ENCODE measurements around the gene MCOLN2. TPM values are rescaled to one million over a fixed set of nuclear protein-coding genes. Genes with fewer than 3 reads are reported as not detected.

The MCOLN2 gene
- total RNA-seq, 1 experiment from 2014 or later = 1.3 TPM

- no peak for TF ChIP-seq CTCF (conservative IDR thresholded peaks at IDR 0.05)
- H2AK5ac ChIP-seq (ENCODE audit: insufficient read length, low read length) = no peak overlapping the region
- no peak overlapping the region for H3K18ac ChIP-seq (ENCODE audit: insufficient read length, low read depth, low read length)
- H2BK5ac ChIP-seq (ENCODE audit: insufficient read length, low read length) = no peak overlapping the region
- H2BK20ac ChIP-seq (ENCODE audit: low read depth, low read length, poor library complexity, severe bottlenecking) = no peak overlapping the region
- no peak overlapping the region for H3T11ph ChIP-seq (ENCODE audit: low read length)
- H3K14ac ChIP-seq (ENCODE audit: insufficient read depth, low read length) = no peak overlapping the region
- H4K20me1 ChIP-seq (ENCODE audit: control insufficient read depth, insufficient read depth, insufficient read length) = no peaks in the 10 kb centered on the region
- Mint-ChIP-seq H3K36me3 (ENCODE audit: insufficient read depth in 1 of 3, low read depth in 3 of 3) (no peaks in the 10 kb centered on the region; a peak in 1 of 7 replicates), H3K4me1 (peaks cover 3 to 13% of the 10 kb centered on the region in 2 experiments), H3K9me3 (peaks cover 0 to 2% of the 10 kb centered on the region in 2 experiments; a peak in 1 of 5 replicates), H3K27ac (no peak overlapping the region), H3K4me3 (peak overlapping the region; percentile 54 to 84), H3K27me3 (ENCODE audit: low read depth) (peaks cover 93% of the 10 kb centered on the region)
- H4K8ac ChIP-seq (replicated peaks; ENCODE audit: insufficient read length, low read depth, low read length) = no peak overlapping the region
- H3K27ac ChIP-seq (ENCODE audit: insufficient read length, low read depth, low read length) = no peak overlapping the region
- DNase-seq = no peak
- no peak overlapping the region for H3K4ac ChIP-seq (ENCODE audit: low read depth, low read length)
- no peaks in the 10 kb centered on the region for H3K79me2 ChIP-seq (ENCODE audit: insufficient read depth, low read length)
- no peaks in the 10 kb centered on the region for H3K79me1 ChIP-seq (ENCODE audit: insufficient read depth, low read depth, low read length, poor library complexity, severe bottlenecking)
- WGBS (ENCODE audit: extremely low coverage, insufficient read length, low lambda C conversion rate) = no CpG with 5 or more reads among the region's 14 CpGs
- no peaks in the 10 kb centered on the region for H3K4me1 ChIP-seq (ENCODE audit: insufficient read depth, low read length)
- H3K23ac ChIP-seq (ENCODE audit: insufficient read length, low read depth, low read length) = no peak overlapping the region
- no peak overlapping the region for H2BK120ac ChIP-seq (ENCODE audit: low read depth, low read length, poor library complexity, severe bottlenecking)
- H3K23me2 ChIP-seq (ENCODE audit: insufficient read length, low read depth, low read length, poor library complexity, severe bottlenecking) = peaks cover 6% of the 10 kb centered on the region
- no peak overlapping the region for H4K5ac ChIP-seq (ENCODE audit: insufficient read length, low read depth, low read length)
- no peaks in the 10 kb centered on the region for H3K9me3 ChIP-seq (ENCODE audit: control insufficient read depth, low read depth, low read length)
- H2BK12ac ChIP-seq (ENCODE audit: insufficient read length, low read depth, low read length) = no peak overlapping the region
- no peak overlapping the region for H3K56ac ChIP-seq (ENCODE audit: insufficient read length, low read depth, low read length)
- no peak overlapping the region for H2AFZ ChIP-seq (ENCODE audit: low read length)
- H4K91ac ChIP-seq (ENCODE audit: insufficient read length, low read depth, low read length) = no peak overlapping the region
- peak overlapping the region; percentile 96 for H3K4me2 ChIP-seq (ENCODE audit: insufficient read depth, insufficient read length, low read length)
- no peak overlapping the region for H2BK15ac ChIP-seq (ENCODE audit: low read depth, low read length)
- no peak overlapping the region for H3K9ac ChIP-seq (ENCODE audit: extremely low read depth, insufficient read length, low read length)
- H3K27me3 ChIP-seq (ENCODE audit: insufficient read depth, low read length) = peaks cover 22% of the 10 kb centered on the region
Observed at GRCh38 chr1:84998642-84999280, 1.8 kb upstream of the MCOLN2 start.

Measured in H9 (cell line).